GM12801 (cell line): ENCODE data around the gene CCL4.

ENCODE experiments used
- CTCF ChIP-seq: IDR thresholded peaks from one replicate; pipeline ENCODE4 v1.5.1; 2011; ENCODE audit warnings: control low read depth; ENCODE audit not compliant: insufficient read length; ENCODE audit errors: extremely low read depth

CCL4 gene

DNA sequence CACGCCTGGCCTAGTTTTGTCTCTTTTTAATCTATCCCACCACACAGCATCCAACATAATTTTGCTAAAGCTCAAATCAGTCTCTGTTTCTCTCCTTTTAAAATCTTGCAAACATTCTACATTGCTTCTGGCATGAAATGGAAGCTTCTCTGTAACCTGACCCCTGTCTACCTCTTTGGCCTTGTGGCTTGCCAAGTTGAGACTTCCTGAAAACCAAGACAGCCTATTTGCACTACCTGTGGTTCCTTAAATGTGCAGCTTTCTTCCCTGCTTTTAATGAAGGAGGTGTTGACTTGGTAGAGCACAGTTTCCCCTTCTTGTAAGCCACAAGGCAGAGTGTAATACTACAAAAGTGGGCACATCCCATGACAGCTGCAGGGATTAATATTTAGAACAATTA is 7.6 kb upstream of the CCL4 start:
- TF ChIP-seq CTCF: no peak

- no peak for TF ChIP-seq CTCF
Observed at GRCh38 chr17:36104701-36105181, 1.1 kb downstream of the CCL4 start.

DNA sequence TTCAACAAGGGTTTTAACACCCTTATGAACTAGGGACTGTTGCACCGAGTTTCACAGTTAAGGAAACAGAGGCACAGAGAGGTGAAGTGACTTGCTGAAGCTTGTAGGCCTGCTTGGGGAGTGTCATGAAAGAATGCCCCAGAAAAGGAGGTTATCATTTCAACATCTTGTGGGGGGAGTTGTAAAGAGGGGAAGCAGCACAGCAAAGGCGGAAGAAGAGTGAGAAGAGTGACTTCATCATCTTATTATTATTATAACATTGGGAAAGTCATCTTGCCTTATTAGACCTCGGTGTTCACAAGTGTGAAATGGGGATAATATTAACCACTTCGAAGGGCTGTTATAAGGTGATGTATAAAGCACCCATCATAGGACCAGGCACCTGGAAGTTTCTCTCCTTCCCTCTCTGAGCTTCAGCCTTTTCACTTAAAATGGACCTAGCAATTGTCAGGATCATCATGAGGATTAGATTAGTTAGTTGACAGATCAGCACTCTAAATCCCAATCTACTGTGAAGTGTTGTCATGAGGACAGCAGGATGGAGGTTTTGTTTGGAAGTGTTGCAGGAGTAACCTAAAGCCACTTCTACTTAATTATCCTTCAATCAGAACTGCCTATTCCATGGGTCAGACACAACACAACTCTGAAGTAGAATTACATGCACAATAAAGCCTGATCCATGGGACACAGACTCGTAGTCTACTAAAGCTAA is 2.3 kb downstream of the CCL4 start:
- TF ChIP-seq CTCF: no peak

DNA sequence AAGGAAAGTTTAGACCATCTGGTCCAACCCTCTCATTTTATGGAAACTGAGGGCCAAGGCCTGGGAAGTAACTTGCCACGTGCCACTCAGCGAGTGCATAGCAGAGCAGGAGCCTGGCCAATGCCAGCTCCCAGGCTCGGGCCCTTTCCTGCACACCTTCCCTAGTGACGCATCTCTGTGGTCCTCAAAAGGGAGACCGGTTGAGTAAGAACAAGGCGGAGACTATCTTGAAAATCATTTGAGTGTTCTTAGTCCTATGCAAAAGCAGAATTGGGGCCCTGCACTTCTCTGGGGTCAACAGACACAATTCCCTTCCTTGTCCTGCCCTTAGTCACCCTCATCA is 2.8 kb downstream of the CCL4 start:
- no peak for TF ChIP-seq CTCF

DNA sequence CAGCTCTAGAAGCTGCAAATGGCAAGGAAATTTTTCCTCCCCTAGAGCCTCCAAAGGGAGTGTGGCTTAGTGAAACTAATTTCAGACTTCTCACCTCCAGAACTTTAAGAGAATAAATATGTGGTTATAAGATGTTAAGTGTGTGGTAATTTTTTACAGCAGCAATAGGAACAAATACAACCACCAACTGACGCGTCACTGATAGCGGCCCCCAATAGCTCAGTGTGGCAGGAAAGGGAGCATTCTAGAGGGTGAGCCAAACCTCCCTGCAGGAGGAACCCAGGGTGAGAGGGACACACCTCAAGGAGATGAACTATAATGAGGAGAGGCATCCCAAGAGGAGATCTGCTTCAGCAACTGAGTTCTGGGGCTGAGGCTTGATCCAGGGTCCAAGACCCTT is 4.0 kb downstream of the CCL4 start:
- TF ChIP-seq CTCF: no peak

DNA sequence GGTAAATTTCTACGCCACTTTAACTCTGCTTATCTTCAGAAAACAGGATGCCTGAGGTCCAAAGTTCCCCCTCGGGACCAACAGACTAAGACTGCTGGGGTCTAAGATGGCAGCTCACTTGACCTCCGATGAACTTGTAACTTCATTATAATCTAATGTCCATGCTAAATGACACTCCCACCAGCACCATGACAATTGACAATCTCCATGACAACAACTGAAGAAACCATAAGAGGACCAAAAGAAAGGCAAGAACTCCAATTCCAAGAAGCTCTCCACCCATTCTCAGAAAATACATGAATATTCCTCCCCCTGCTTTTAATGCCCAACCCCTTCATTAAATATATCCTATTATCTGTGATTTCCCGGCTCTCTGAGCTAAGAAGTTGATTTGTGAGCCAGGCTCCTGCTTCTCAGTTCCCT is 7.5 kb downstream of the CCL4 start:
- no peak for TF ChIP-seq CTCF

- TF ChIP-seq CTCF: no peak
Observed at GRCh38 chr17:36112572-36112971, 8.9 kb downstream of the CCL4 start.
